Measurements from ENCODE around the gene MTHFSD. TPM values are rescaled to one million over a fixed set of nuclear protein-coding genes. Genes with fewer than 3 reads are reported as not detected.

Gene MTHFSD
- total and polyA plus RNA-seq, 10 of the 15 experiments (the other 5 are each of a cell fraction or from before 2014, with no cell fraction given) = 2.2 to 24.5 (median 18.1) TPM

GRCh38 chr16:86513471-86514277 lies 41.4 kb downstream of the MTHFSD start:
- no peak for DNase-seq (ENCODE audit: low read depth, low spot score)
- H2AFZ ChIP-seq (ENCODE audit: control insufficient read depth, low read depth, low read length) = no peak overlapping the region
- no peaks in the 10 kb centered on the region; the same call in 1 of the 2 replicates for H3K4me1 ChIP-seq (ENCODE audit: control insufficient read depth, insufficient read depth, low read length)
- H3K27ac ChIP-seq (ENCODE audit: control insufficient read depth, insufficient read depth) = no peak overlapping the region
- no peak for ATAC-seq
- 73% methylated on average over 35 of the region's 35 CpGs for WGBS (ENCODE audit: insufficient coverage, insufficient replicate concordance, low lambda C conversion rate, missing lambda C conversion rate)
- no peaks in the 10 kb centered on the region for H4K20me1 ChIP-seq (ENCODE audit: control insufficient read depth, insufficient read depth)
- ChIA-PET RAD21 (ENCODE audit: unreplicated experiment) (no interaction called here), SMC1A (ENCODE audit: uncharacterized antibody, unreplicated experiment) (no interaction called here), POLR2A (no interaction called here), CTCF (no interaction called here)
- no TSS peak for BruUV-seq (replicated peaks)
- no peak overlapping the region for H3K9ac ChIP-seq (ENCODE audit: control insufficient read depth, insufficient read depth, low read length)
- H3K79me2 ChIP-seq (ENCODE audit: control insufficient read depth, insufficient read depth, low read length) = no peaks in the 10 kb centered on the region
- in situ Hi-C loops (cut with MboI) = loop anchor here (10.0 kb wide), 1 partner anchor 469 kb away; no protein-coding TSS in a partner anchor
- no peak for FAIRE-seq
- no peaks in the 10 kb centered on the region for H3K9me3 ChIP-seq (replicated peaks; ENCODE audit: control insufficient read depth, insufficient read depth, low read length)
- peaks cover 13 to 16% of the 10 kb centered on the region in 2 experiments for H3K27me3 ChIP-seq (replicated peaks in 1 of 2; ENCODE audit: control insufficient read depth in 2 of 2, insufficient read depth in 2 of 2, low read length in 1 of 2)
- intact Hi-C loops (cut with micrococcal nuclease; ENCODE audit: unreplicated experiment) = loop anchor here (10.0 kb wide), 1 partner anchor 469 kb away; no protein-coding TSS in a partner anchor
- no peak for TF ChIP-seq NFXL1 (IDR thresholded peaks at IDR 0.05; ENCODE audit: borderline replicate concordance)
- TF ChIP-seq USF2 (IDR thresholded peaks at IDR 0.05; ENCODE audit: borderline replicate concordance, low read depth, low read length) = no peak
- no peak overlapping the region for H3K4me2 ChIP-seq (ENCODE audit: control insufficient read depth, insufficient read depth)
- H3K36me3 ChIP-seq (ENCODE audit: control insufficient read depth in 2 of 2, insufficient read depth in 2 of 2, low read length in 1 of 2) = no peaks in the 10 kb centered on the region
- no peak overlapping the region for H3K4me3 ChIP-seq

- no peaks in the 10 kb centered on the region for H3K36me3 ChIP-seq (ENCODE audit: control insufficient read depth in 2 of 2, insufficient read depth in 2 of 2, low read length in 1 of 2)
- FAIRE-seq = no peak
- in situ Hi-C loops (cut with MboI) (loop anchor here (10.0 kb wide), 1 partner anchor 468 kb away; no protein-coding TSS in a partner anchor), intact Hi-C loops (cut with micrococcal nuclease; ENCODE audit: unreplicated experiment) (loop anchor here (10.0 kb wide), 1 partner anchor 468 kb away; no protein-coding TSS in a partner anchor)
- peaks cover 16 to 18% of the 10 kb centered on the region in 2 experiments for H3K27me3 ChIP-seq (replicated peaks in 1 of 2; ENCODE audit: control insufficient read depth in 2 of 2, insufficient read depth in 2 of 2, low read length in 1 of 2)
- no peak overlapping the region for H3K27ac ChIP-seq (ENCODE audit: control insufficient read depth, insufficient read depth)
- no peak for TF ChIP-seq JUND (IDR thresholded peaks at IDR 0.05; ENCODE audit: low read depth, low read length)
- TF ChIP-seq HDAC2 (IDR thresholded peaks at IDR 0.05) = no peak
- no peak for TF ChIP-seq YBX1 (IDR thresholded peaks at IDR 0.05)
- no peak for TF ChIP-seq CREM (IDR thresholded peaks at IDR 0.05; ENCODE audit: low read depth)
- no peak for TF ChIP-seq MTA2 (IDR thresholded peaks at IDR 0.05; ENCODE audit: low read depth)
- TF ChIP-seq ZBTB4 (CRISPR knock-in tag; IDR thresholded peaks at IDR 0.05) = no peak
- TF ChIP-seq ZNF622 (IDR thresholded peaks at IDR 0.05) = no peak
- no peak for TF ChIP-seq TCF3 (IDR thresholded peaks at IDR 0.05; ENCODE audit: borderline replicate concordance, insufficient read depth, low read depth, low read length)
- no peak for TF ChIP-seq TBL1XR1 (IDR thresholded peaks at IDR 0.05; ENCODE audit: low read depth, low read length)
- no peaks in the 10 kb centered on the region; the same call in 1 of the 2 replicates for H3K4me1 ChIP-seq (ENCODE audit: control insufficient read depth, insufficient read depth, low read length)
- H3K79me2 ChIP-seq (ENCODE audit: control insufficient read depth, insufficient read depth, low read length) = no peaks in the 10 kb centered on the region
- no peak overlapping the region for H3K4me3 ChIP-seq
- WGBS (ENCODE audit: insufficient coverage, insufficient replicate concordance, low lambda C conversion rate, missing lambda C conversion rate) = 23% methylated on average over 29 of the region's 29 CpGs
- CTCF ChIA-PET = no interaction called here
- H2AFZ ChIP-seq (ENCODE audit: control insufficient read depth, low read depth, low read length) = no peak overlapping the region
- no peaks in the 10 kb centered on the region for H4K20me1 ChIP-seq (ENCODE audit: control insufficient read depth, insufficient read depth)
- SMC1A ChIA-PET (ENCODE audit: uncharacterized antibody, unreplicated experiment) = no interaction called here
- POLR2A ChIA-PET = no interaction called here
- H3K4me2 ChIP-seq (ENCODE audit: control insufficient read depth, insufficient read depth) = no peak overlapping the region
- no peaks in the 10 kb centered on the region for H3K9me3 ChIP-seq (replicated peaks; ENCODE audit: control insufficient read depth, insufficient read depth, low read length)
- no peak for ATAC-seq
- RAD21 ChIA-PET (ENCODE audit: unreplicated experiment) = no interaction called here
- no TSS peak for BruUV-seq (replicated peaks)
- no peak overlapping the region for H3K9ac ChIP-seq (ENCODE audit: control insufficient read depth, insufficient read depth, low read length)
- no peak for DNase-seq (ENCODE audit: low read depth, low spot score)
Observed at GRCh38 chr16:86512860-86513470, 42.1 kb downstream of the MTHFSD start.

Data from GM12878 (cell line).